Germinal center (tissue), 1 donor: ENCODE results near the gene FAF1.
A peak's percentile ranks its signal among the peaks of the same experiment; 100 is the strongest.
"Not testable (repeated sequence)": the region's sequence is repeated elsewhere in the genome, so short reads cannot be mapped to it uniquely, and the experiment has no call there.

Source experiments
- DNase-seq: peaks from one replicate; pipeline ENCODE4 v3.0.0; 2012; ENCODE audit warnings: mixed read lengths, low spot score

Gene FAF1

DNA sequence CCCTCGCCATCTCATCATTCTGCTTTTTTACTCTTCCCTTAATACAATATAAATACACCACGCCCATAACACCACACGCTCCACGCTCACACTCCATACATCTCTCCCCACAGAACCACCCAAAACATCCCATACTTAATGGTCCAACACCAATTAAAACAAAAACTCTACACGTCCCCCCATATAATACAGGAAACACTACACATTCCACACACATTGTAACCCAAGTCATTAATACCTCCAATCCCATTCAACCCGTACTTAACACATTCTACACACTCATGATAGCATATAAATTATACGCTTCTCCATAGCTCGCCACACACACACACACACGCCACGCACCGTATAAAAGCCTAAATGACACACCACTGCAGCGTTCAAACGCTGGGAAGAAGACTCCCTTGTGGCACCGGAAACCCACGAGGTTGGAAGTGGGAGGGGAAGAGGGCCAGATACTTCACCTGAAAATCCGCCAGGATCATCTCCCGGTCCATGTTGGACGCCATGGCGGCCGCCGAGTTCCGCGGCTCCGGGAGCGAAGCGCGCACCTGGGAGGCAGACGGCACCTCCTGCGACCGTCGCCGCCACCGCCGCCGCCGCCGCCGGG, 659 bp downstream of the FAF1 start:
- peak; percentile 11 for DNase-seq

DNA sequence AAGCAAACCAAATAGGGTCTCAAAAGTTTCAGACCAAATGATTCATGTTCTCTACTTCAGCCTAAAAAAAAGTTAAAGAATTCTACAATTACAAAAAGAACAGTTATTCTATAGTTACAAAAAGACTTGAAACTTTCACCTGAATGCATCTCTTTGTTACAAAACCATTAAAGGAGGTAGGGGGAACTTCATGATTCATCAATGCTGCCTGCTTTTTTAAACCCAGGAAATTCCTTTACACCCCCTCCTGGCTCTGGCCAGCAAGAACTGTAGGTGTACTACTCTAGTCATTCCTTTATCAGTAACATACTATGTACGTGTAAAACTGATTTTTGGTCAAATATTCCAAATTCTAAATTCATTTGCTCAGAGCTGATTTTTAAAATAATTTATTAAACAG, 5.0 kb downstream of the FAF1 start:
- DNase-seq: no peak

GRCh38 chr1:50952566-50952965, 7.5 kb downstream of the FAF1 start:
- not testable (repeated sequence) for DNase-seq

GRCh38 chr1:50950396-50950795, 9.7 kb downstream of the FAF1 start:
- DNase-seq: no peak

- no peak for DNase-seq
Measured at GRCh38 chr1:50949286-50949982, 10.6 kb downstream of the FAF1 start.

DNA sequence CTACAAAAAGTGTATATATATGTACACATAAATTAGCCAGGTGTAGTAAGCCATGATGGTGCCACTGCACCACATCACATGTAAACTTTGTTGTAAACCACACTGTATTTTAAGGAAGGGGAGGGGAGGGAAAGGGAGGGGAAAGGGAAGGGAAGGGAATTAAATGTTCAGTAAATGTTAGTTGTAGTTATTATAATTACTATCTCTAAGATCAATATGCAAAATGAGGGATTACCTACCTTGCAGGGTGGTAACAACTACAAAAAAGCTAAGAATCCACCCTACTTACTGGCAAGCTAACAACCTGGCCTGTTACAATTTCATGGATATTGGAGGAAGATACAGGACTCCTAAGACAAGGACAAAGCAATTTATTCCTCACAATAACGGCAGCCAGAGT, 17.7 kb downstream of the FAF1 start:
- no peak for DNase-seq

DNA sequence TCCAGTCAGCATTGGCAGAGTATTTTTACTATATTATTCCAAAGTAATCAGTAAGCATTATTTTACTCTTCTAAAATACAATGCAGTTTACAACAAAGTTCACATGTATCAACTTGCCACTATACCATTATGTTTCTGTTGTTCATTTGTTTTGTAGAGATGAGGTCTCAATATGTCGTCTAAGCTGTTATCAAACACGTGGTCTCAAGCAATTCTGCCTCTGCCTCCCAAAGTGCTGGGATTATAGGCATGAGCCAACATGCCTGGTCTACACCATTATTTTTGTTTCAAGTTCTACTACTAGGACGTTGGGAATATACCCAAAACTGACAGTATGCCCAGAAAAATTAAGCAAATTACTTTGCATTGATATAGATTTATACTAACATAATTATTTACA, 19.8 kb downstream of the FAF1 start:
- no peak for DNase-seq

GRCh38 chr1:50936321-50936720, 23.7 kb downstream of the FAF1 start:
- DNase-seq: no peak

- not testable (repeated sequence) for DNase-seq
Measured at GRCh38 chr1:50935276-50935675, 24.8 kb downstream of the FAF1 start.

DNA sequence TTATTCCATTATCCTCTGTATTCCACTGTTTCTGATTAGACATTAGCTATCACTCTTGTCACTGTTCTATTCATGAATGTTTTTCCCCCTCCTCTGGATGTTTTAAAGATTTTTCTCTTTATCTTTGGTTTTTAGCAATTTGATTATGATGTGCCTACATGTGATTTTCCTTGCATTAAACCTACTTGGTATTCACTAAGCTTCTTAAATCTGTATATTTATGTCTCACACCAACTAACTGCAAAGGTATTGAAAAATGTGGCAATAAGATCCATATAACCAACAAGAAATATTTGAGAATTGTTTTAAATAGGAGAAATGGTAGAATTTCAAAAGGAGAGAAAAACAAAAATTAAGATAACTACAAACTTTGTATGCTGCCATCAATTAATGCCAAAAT, 25.2 kb downstream of the FAF1 start:
- DNase-seq: no peak

GRCh38 chr1:50933770-50934169, 26.3 kb downstream of the FAF1 start:
- DNase-seq: not testable (repeated sequence)

DNA sequence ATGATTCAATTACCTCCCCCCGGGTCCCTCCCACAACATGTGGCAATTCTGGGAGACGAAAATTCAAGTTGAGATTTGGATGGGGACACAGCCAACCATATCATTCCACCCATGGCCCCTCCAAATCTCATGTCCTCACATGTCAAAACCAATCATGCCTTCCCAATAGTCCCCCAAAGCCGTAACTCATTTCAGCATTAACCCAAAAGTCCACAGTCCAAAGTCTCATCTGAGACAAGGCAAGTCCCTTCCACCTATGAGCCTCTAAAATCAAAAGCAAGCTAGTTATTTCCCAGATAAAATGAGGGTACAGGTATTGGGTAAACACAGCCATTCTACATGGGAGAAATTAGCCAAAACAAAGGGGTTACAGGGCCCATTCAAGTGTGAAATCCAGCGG, 28.0 kb downstream of the FAF1 start:
- not testable (repeated sequence) for DNase-seq

- no peak for DNase-seq
Measured at GRCh38 chr1:50930965-50931737, 28.9 kb downstream of the FAF1 start.

DNA sequence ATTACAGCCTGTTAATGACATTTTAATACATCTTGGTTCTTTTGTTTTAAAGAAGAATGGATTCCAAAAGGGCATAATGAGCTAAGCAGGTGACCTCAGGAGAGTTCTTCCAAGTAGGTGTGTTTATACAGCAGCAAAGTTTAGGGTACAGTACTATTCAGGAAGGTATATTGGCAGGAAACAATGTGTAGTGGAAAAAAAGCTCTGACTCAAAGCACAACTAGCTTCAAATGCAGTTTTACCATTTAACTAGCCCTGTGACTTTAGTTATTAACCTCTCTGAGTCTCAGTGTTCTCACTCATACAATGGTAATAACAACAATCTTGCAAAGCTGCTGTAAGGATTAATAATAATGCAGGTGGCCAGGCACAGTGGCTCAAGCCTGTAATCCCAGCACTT, 29.9 kb downstream of the FAF1 start:
- DNase-seq: no peak

- DNase-seq: no peak
Measured at GRCh38 chr1:50929376-50929958, 30.6 kb downstream of the FAF1 start.

GRCh38 chr1:50923564-50923963, 36.5 kb downstream of the FAF1 start:
- DNase-seq: no peak

DNA sequence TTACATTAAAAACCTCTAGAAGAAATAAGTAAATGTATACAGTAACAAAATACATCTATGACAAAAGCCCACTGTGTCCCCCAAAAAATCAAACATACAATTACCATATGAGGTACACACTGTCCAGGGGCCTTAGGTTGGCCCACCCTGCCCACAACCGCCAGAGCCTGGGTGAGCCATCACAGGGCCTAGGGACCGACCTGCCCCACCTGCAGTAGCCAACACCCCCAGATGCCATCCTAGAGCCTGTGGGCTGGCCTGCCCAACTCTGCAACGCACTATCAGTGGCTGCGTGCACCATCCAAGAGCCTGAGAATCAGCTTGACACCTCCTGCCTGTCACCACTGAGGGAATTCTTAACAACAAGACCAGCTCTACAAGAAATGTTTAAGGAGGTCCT, 39.0 kb downstream of the FAF1 start:
- DNase-seq: no peak

GRCh38 chr1:50920409-50920808, 39.7 kb downstream of the FAF1 start:
- DNase-seq: no peak

- DNase-seq: peak; percentile 33
Measured at GRCh38 chr1:50917138-50918137, 42.6 kb downstream of the FAF1 start.

DNA sequence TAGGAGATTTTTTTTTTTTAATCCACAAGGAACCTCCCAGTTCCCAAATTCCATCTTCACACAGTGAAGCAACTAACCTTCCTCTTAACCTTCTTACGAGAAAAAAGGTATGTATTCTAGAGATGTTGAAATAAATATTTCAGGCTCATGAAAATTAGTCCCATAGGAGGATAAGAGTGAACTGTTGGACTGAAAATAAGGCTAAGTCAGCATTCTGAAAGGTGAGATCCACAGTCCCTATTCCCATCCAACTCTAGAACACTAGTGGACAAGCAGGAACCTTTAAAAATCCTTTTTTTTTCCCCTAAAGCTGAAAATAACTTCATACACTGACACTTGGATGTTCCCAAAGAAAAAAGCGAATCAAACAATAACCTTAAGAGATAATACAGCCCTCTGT, 44.4 kb downstream of the FAF1 start:
- no peak for DNase-seq

GRCh38 chr1:50913954-50914353, 46.1 kb downstream of the FAF1 start:
- no peak for DNase-seq

- not testable (repeated sequence) for DNase-seq
Measured at GRCh38 chr1:50910356-50910755, 49.7 kb downstream of the FAF1 start.
